Measurements from ENCODE around the gene LRRC8E.

GRCh38 chr19:7839476-7839875 lies 48.8 kb upstream of the LRRC8E start:
- TF ChIP-seq CTCF (IDR thresholded peaks at IDR 0.05; ENCODE audit: poor library complexity) (no peak), EZH2phosphoT487 (IDR thresholded peaks at IDR 0.05; ENCODE audit: low read depth, severe bottlenecking, unreplicated experiment) (no peak), EZH2 (IDR thresholded peaks at IDR 0.05; ENCODE audit: borderline replicate concordance) (no peak)
